HG02884 (cell line): ENCODE measurements around the gene CROCC2.

Experiments used
- ATAC-seq: cut with Tn5 transposase; IDR thresholded peaks from one replicate; pipeline ENCODE4 v1.9.1; 2021; ENCODE audit warnings: mild to moderate bottlenecking, moderate library complexity; ENCODE audit not compliant: unreplicated experiment

Gene CROCC2

GRCh38 chr2:240996161-240996833 lies 90.2 kb downstream of the CROCC2 start:
- no peak for ATAC-seq

- ATAC-seq = no peak
Observed at GRCh38 chr2:240996834-240997140, 90.7 kb downstream of the CROCC2 start.

GRCh38 chr2:240997141-240997855 lies 91.2 kb downstream of the CROCC2 start:
- no peak for ATAC-seq

GRCh38 chr2:240997856-240998705 lies 91.9 kb downstream of the CROCC2 start, which contains the start of gene SNED1:
Gene SNED1, plus strand, starts transcription at chr2:240998618. Its CDS starts 220 bp downstream, at chr2:240998838.
- ATAC-seq = no peak

GRCh38 chr2:240998706-240998994 lies 92.5 kb downstream of the CROCC2 start:
- ATAC-seq = no peak

- no peak for ATAC-seq
Observed at GRCh38 chr2:240998995-240999791, 93.1 kb downstream of the CROCC2 start.

GRCh38 chr2:240999873-241000541 lies 93.9 kb downstream of the CROCC2 start:
- ATAC-seq = no peak

GRCh38 chr2:241000831-241001321 lies 94.7 kb downstream of the CROCC2 start:
- no peak for ATAC-seq

- ATAC-seq = no peak
Observed at GRCh38 chr2:241001413-241002274, 95.5 kb downstream of the CROCC2 start.

GRCh38 chr2:241002275-241003046 lies 96.3 kb downstream of the CROCC2 start:
- no peak for ATAC-seq

GRCh38 chr2:241003047-241003360 lies 96.9 kb downstream of the CROCC2 start:
- ATAC-seq = no peak

- no peak for ATAC-seq
Observed at GRCh38 chr2:241003369-241003768, 97.2 kb downstream of the CROCC2 start.

- ATAC-seq = no peak
Observed at GRCh38 chr2:241003830-241004564, 97.9 kb downstream of the CROCC2 start.

- no peak for ATAC-seq
Observed at GRCh38 chr2:241005569-241005968, 99.4 kb downstream of the CROCC2 start.

- no peak for ATAC-seq
Observed at GRCh38 chr2:241006412-241006811, 100.3 kb downstream of the CROCC2 start.

GRCh38 chr2:241007111-241007510 lies 101.0 kb downstream of the CROCC2 start:
- no peak for ATAC-seq

GRCh38 chr2:241007880-241008710 lies 102.0 kb downstream of the CROCC2 start:
- ATAC-seq = no peak
